ENCODE data around the gene APOBEC3B. TPM values are rescaled to one million over a fixed set of nuclear protein-coding genes. Genes with fewer than 3 reads are reported as not detected.

The APOBEC3B gene
- total and polyA plus RNA-seq, 9 of the 15 experiments (the other 6 are each of a cell fraction or from before 2014, with no cell fraction given): 5.9 to 166 (median 43.2) TPM

DNA sequence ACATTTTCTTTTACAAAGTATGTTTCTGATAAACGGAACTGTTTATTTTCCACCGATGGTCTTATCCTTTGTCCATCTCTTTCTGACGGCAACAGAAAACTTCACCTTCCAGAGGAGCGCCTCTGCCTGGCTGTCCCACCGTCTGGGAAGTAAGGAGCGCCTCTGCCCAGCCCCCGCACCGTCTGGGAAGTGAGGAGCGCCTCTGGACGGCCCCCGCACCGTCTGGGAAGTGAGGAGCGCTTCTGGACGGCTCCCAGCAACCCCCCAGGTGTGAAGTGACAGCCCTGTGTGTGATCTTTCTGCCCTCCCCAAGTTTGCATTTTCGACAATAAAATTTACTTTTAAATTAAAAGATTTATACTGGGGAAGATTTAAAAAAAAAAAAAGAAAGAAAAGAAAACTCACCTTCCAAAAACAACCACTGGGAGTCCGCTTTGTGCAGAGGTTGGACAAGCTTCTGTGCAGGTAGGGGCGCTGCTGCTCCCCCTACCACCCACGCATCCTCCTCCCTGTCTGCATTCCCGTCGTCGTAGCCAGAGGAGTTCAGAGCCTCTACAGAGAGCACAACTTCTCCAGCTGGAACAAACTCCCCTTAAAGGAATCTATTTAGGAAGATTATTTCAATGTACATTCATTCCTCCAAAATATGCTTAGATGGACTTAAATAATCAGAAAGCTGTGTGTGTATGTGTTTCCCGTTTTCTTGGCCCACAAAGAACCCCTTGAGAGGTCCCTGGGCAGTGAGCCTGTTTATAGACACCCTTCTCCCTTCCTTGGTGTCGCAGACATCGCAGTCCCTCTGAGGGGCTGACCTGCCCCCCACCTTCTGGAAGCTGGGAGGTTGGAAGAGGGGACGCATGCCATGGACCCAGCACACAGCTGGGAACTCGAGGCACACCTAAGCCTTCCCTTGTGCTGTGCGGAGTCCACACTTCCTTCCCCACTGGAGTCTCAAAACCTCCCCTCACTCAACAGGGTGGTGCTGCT is 849 bp upstream of the APOBEC3B start:
- 42% methylated on average over 20 of the region's 27 CpGs for WGBS (ENCODE audit: insufficient coverage, low coverage, missing lambda C conversion rate)
- peak; percentile 57 for FAIRE-seq
- intact Hi-C loops (cut with micrococcal nuclease): no loop called here
- Histone ChIP-seq H2AFZ (ENCODE audit: low read depth, low read length) (peak overlapping the region; percentile 81), H3K4me3 (no peak overlapping the region), H3K27me3 (ENCODE audit: control insufficient read depth in 2 of 2, insufficient read depth in 2 of 2, low read length in 2 of 2) (no peaks in the 10 kb centered on the region), H3K27ac (ENCODE audit: extremely low read depth, low read depth, low read length) (peak overlapping the region; percentile 90), H3K4me1 (replicated peaks in 1 of 2; ENCODE audit: control insufficient read depth in 2 of 2, insufficient read depth in 2 of 2, low read length in 2 of 2) (peaks cover 7 to 23% of the 10 kb centered on the region in 2 experiments; a peak in 4 of 5 replicates), H3K9me1 (ENCODE audit: control insufficient read depth, insufficient read depth, low read length) (no peaks in the 10 kb centered on the region), H3K4me2 (ENCODE audit: insufficient read depth, low read length) (peak overlapping the region; percentile 78), H3K9ac (ENCODE audit: insufficient read depth in 1 of 2, low read depth in 2 of 2, low read length in 2 of 2) (peak overlapping the region; percentile 32 to 61; a peak in 2 of 4 replicates), H3K9me3 (replicated peaks; ENCODE audit: control insufficient read depth, insufficient read depth, low read depth, low read length) (peaks cover 9% of the 10 kb centered on the region), H3K79me2 (ENCODE audit: control insufficient read depth, insufficient read depth, low read length) (peaks cover 10% of the 10 kb centered on the region), H3K36me3 (ENCODE audit: control insufficient read depth, insufficient read depth, low read length) (0 out of 3 replicates have a peak, but pooled peaks cover 3% of the 10 kb centered on the region), H4K20me1 (replicated peaks; ENCODE audit: control insufficient read depth, insufficient read depth, low read length) (no peaks in the 10 kb centered on the region)
- in situ Hi-C loops (cut with MboI): no loop called here
- ChIA-PET CTCF (ENCODE audit: low intra/inter-chr PET ratio) (interaction anchor here (0.7 kb wide), 1 partner anchor 75 kb away, joined by 3 read pairs; no protein-coding TSS in a partner anchor), POLR2A (interaction anchor here (0.6 to 0.9 kb wide), 3 partner anchors 18 to 338 kb away, joined by 3 read pairs; partner anchors contain the start of gene RPL3)
- peak; percentile 77 for ATAC-seq
- no TSS peak for BruUV-seq (replicated peaks)
- peak; percentile 59 to 62 (median 61) for DNase-seq (ENCODE audit: extremely low read depth in 1 of 4, low spot score in 3 of 4)
- TF ChIP-seq, protein P1, sequence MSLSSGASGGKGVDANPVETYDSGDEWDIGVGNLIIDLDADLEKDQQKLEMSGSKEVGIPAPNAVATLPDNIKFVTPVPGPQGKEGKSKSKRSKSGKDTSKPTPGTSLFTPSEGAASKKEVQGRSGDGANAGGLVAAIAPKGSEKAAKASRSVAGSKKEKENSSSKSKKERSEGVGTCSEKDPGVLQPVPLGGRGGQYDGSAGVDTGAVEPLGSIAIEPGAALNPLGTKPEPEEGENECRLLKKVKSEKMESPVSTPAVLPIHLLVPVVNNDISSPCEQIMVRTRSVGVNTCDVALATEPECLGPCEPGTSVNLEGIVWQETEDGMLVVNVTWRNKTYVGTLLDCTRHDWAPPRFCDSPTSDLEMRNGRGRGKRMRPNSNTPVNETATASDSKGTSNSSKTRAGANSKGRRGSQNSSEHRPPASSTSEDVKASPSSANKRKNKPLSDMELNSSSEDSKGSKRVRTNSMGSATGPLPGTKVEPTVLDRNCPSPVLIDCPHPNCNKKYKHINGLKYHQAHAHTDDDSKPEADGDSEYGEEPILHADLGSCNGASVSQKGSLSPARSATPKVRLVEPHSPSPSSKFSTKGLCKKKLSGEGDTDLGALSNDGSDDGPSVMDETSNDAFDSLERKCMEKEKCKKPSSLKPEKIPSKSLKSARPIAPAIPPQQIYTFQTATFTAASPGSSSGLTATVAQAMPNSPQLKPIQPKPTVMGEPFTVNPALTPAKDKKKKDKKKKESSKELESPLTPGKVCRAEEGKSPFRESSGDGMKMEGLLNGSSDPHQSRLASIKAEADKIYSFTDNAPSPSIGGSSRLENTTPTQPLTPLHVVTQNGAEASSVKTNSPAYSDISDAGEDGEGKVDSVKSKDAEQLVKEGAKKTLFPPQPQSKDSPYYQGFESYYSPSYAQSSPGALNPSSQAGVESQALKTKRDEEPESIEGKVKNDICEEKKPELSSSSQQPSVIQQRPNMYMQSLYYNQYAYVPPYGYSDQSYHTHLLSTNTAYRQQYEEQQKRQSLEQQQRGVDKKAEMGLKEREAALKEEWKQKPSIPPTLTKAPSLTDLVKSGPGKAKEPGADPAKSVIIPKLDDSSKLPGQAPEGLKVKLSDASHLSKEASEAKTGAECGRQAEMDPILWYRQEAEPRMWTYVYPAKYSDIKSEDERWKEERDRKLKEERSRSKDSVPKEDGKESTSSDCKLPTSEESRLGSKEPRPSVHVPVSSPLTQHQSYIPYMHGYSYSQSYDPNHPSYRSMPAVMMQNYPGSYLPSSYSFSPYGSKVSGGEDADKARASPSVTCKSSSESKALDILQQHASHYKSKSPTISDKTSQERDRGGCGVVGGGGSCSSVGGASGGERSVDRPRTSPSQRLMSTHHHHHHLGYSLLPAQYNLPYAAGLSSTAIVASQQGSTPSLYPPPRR (CRISPR knock-in tag; IDR thresholded peaks at IDR 0.05; ENCODE audit: borderline replicate concordance): no peak
- TF ChIP-seq TRIM28 (IDR thresholded peaks at IDR 0.05) (no peak), SIN3B (IDR thresholded peaks at IDR 0.05; ENCODE audit: low read depth) (no peak), ZNF384 (IDR thresholded peaks at IDR 0.05; ENCODE audit: low read depth, low read length) (peak; percentile 67; the same call in 1 of the 2 replicates), MXI1 (IDR thresholded peaks at IDR 0.05; ENCODE audit: low read depth, low read length) (no peak), NCOA2 (IDR thresholded peaks at IDR 0.05; ENCODE audit: partially characterized antibody in 2 of 2) (no peak), CTCF (IDR thresholded peaks at IDR 0.05 in 2 of 3, conservative IDR thresholded peaks at IDR 0.05 in 1 of 3; ENCODE audit: insufficient read depth in 2 of 3, low read depth in 1 of 3, low read length in 3 of 3) (peak; percentile 49 to 98 (median 78); a peak in 5 of 6 replicates), HDAC2 (IDR thresholded peaks at IDR 0.05) (no peak), THAP7 (CRISPR knock-in tag; IDR thresholded peaks at IDR 0.05) (no peak)
- TF ChIP-seq, protein P2, sequence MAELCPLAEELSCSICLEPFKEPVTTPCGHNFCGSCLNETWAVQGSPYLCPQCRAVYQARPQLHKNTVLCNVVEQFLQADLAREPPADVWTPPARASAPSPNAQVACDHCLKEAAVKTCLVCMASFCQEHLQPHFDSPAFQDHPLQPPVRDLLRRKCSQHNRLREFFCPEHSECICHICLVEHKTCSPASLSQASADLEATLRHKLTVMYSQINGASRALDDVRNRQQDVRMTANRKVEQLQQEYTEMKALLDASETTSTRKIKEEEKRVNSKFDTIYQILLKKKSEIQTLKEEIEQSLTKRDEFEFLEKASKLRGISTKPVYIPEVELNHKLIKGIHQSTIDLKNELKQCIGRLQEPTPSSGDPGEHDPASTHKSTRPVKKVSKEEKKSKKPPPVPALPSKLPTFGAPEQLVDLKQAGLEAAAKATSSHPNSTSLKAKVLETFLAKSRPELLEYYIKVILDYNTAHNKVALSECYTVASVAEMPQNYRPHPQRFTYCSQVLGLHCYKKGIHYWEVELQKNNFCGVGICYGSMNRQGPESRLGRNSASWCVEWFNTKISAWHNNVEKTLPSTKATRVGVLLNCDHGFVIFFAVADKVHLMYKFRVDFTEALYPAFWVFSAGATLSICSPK (IDR thresholded peaks at IDR 0.05; ENCODE audit: borderline replicate concordance): no peak

Data from K562 (cell line).